Middle frontal gyrus (tissue), 1 donor: ENCODE measurements around the gene DCAF12.
"Not testable (repeated sequence)": the region's sequence is repeated elsewhere in the genome, so short reads cannot be mapped to it uniquely, and the experiment has no call there.

Source experiments
- DNase-seq: peaks from one replicate; pipeline ENCODE4 v3.0.0-alpha.2; 2015; ENCODE audit warnings: low spot score; ENCODE audit errors: extremely low spot score

Gene DCAF12

GRCh38 chr9:34069831-34070230, 56.7 kb downstream of the DCAF12 start:
- DNase-seq = no peak

- no peak for DNase-seq
Observed at GRCh38 chr9:34065541-34065940, 61.0 kb downstream of the DCAF12 start.

GRCh38 chr9:34059954-34060353, 66.5 kb downstream of the DCAF12 start:
- DNase-seq = no peak

DNA sequence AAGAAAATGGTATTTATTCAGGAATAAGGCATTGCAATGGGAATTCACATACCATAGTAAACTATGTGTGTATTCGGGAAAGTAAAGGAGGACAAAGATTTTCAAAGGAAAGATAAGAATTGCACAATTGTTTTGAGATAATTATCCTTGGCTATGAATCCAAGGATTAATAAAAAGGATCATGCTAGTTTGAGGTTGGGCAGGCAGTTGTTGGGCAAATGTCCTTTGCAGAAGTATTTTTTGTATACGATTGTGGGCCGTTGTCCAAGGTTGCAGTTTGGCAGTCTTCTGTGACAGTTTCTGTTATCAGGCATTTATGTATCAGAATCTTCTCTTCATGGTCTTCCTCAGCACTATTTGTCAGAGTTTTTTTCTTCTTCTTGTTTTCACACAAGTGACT, 67.2 kb downstream of the DCAF12 start:
- DNase-seq = no peak

- no peak for DNase-seq
Observed at GRCh38 chr9:34049630-34050384, 76.7 kb downstream of the DCAF12 start.

DNA sequence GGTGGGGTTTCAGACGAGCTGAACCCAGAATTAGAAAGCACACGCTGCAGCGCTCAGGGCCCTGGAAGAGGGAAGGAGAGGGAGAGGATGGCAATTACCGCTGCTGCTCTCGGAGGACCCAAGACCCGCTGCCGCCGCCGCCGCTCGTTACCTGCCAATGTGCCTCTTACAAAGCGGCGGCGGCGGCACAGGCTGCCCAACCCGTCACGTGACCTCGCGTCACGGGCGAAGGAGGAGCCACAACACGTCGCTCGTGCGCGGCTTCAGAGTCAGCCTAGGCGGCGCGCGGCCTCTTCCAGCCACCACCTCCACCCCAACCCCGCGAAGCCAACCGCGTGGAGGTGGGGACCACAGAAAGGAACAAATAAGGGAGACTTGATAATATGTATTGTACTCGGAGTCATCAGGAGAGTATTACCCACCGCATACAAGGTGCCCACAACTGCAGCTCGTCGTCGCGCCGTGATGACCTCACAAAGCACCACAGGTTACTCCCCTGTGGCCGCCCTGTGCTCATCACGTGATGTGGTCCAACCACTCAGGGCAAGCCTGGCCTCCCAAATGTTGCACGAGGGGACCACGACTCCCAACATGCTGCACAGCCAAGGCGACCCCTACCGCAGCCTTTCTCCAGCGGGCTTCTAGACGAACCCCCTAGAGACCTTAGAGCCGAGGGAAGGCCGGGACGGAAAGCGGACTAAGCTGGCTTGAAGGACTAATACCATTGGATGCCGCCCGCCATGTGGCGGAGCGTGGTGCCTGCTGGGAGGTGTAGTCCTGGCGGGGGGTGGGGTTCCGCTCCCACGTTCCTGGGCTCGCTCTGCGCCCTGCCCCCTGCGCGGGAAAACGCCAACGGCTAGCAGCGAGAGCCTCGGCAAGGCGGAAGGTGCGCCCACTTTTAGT, 77.5 kb downstream of the DCAF12 start, which contains the start of gene UBAP2:
TSS of gene UBAP2 (minus strand) at position 161 of the 903 bp plus-strand sequence. CDS start 31,739 bp downstream, outside the sequence.
- DNase-seq = peak; percentile 93

- DNase-seq = no peak
Observed at GRCh38 chr9:34047864-34048726, 78.4 kb downstream of the DCAF12 start.

DNA sequence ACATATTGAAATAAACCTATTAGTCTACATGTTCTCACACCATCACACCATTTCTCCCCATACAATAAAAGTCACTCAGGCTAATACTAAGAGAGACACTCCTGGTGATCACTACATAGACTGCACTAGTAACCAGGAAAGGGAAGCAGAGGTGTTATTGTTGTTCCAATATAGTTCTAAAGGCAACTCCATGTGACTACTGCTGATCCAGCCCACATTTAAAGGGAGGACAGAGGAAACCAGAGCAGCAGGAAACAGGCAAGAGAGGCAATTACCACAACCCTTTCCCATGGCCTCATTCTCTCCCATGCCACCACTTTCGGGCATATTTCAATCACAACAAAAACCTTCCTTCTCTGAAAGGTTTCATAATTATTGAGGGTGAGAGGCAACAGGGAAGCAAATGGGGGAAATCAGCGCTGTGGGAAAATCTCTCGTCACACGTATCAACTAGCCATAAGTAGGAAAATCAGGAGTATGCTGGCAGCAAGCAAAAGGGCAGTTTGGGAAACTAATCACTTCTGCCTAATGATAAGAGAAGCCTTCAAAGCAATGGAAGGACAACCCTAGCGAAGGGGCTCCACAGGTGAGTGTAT, 79.6 kb downstream of the DCAF12 start:
- DNase-seq = no peak

GRCh38 chr9:34045903-34046302, 80.6 kb downstream of the DCAF12 start:
- no peak for DNase-seq

- not testable (repeated sequence) for DNase-seq
Observed at GRCh38 chr9:34042074-34042473, 84.4 kb downstream of the DCAF12 start.

DNA sequence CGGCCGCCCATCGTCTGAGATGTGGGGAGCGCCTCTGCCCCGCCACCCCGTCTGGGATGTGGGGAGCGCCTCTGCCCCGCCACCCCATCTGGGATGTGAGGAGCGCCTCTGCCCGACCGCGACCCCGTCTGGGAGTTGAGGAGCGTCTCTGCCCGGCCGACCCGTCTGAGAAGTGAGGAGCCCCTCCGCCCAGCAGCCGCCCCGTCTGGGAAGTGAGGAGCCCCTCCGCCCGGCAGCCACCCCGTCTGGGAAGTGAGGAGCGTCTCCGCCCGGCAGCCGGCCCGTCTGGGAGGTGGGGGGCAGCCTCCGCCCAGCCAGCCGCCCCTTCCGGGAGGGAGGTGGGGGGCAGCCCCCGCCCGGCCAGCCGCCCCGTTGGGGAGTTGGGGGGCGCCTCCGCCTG, 87.6 kb downstream of the DCAF12 start:
- not testable (repeated sequence) for DNase-seq

- no peak for DNase-seq
Observed at GRCh38 chr9:34037626-34038025, 88.9 kb downstream of the DCAF12 start.

- no peak for DNase-seq
Observed at GRCh38 chr9:34036625-34037024, 89.9 kb downstream of the DCAF12 start.
